Keratinocyte (primary cell): ENCODE data around the gene VAV1.

Experiments used
- EZH2 ChIP-seq: IDR thresholded peaks from one replicate; pipeline ENCODE4 v1.6.1; 2012; ENCODE audit warnings: inconsistent platforms, mild to moderate bottlenecking, low read length, moderate library complexity
- TF ChIP-seq, protein P1 (sequence below), 3 experiments: IDR thresholded peaks in 1 of 3; conservative IDR thresholded peaks in 1 of 3; optimal IDR thresholded peaks in 1 of 3; 2 replicates in 2 of 3; 3 replicates in 1 of 3; pipeline versions ENCODE3 to v1.5.1; 2011; ENCODE audit warnings: low read length in 3 of 3, mild to moderate bottlenecking in 3 of 3, moderate library complexity in 2 of 3, control low read depth in 1 of 3, inconsistent platforms in 1 of 3; ENCODE audit not compliant: insufficient read depth in 2 of 3; ENCODE audit errors: extremely low read depth in 1 of 3

DNA sequence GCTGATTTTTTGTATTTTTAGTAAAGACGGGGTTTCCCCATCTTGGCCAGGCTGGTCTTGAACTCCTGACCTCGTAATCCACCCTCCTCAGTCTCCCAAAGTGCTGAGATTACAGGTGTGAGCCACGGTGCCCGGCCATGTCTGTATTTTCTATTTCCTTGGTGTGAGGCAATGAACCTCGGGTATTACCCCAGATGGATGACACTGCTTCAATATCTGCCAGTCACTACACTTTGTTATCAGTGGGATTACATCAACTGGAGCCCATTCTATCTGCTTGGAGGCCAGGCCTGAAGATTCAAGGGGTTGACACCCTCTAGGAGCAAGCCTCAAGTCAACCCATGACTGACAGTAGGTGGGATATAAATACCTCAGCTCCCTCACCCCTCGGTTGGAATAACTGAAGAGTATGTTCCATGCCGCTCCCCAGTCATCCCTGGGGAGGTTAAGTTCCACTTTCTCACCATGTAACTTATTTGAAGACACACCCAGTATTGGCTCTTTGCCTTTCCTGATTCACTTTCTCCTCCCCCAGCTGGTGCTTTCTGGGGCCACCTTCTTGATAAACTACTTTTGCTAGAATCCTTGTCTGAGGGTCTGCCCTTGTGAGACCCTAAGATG is 113.9 kb downstream of the VAV1 start:
- TF ChIP-seq, protein P1, sequence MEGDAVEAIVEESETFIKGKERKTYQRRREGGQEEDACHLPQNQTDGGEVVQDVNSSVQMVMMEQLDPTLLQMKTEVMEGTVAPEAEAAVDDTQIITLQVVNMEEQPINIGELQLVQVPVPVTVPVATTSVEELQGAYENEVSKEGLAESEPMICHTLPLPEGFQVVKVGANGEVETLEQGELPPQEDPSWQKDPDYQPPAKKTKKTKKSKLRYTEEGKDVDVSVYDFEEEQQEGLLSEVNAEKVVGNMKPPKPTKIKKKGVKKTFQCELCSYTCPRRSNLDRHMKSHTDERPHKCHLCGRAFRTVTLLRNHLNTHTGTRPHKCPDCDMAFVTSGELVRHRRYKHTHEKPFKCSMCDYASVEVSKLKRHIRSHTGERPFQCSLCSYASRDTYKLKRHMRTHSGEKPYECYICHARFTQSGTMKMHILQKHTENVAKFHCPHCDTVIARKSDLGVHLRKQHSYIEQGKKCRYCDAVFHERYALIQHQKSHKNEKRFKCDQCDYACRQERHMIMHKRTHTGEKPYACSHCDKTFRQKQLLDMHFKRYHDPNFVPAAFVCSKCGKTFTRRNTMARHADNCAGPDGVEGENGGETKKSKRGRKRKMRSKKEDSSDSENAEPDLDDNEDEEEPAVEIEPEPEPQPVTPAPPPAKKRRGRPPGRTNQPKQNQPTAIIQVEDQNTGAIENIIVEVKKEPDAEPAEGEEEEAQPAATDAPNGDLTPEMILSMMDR (optimal IDR thresholded peaks at IDR 0.05 in 1 of 3, IDR thresholded peaks at IDR 0.05 in 1 of 3, conservative IDR thresholded peaks at IDR 0.05 in 1 of 3; ENCODE audit: extremely low read depth in 1 of 3, insufficient read depth in 2 of 3, low read length in 3 of 3) = no peak
- no peak for TF ChIP-seq EZH2
